Small intestine (tissue), 7 donors: ENCODE measurements around the gene BMP10. TPM values are rescaled to one million over a fixed set of nuclear protein-coding genes. Genes with fewer than 3 reads are reported as not detected.

Experiments
- DNase-seq, 2 donors: peaks; one replicate each; pipeline versions ENCODE4 v3.0.0 to v3.0.0-alpha.2; 2013
- FAIRE-seq: peaks from 2 replicates; lab custom pipeline; 2012; peaks lifted over from hg19 to GRCh38; lab: Jason Lieb, UNC
- H3K27ac ChIP-seq, 3 donors: one replicate each; pipeline ENCODE4 v1.5.1; 2013; ENCODE audit warnings: low read length in 2 of 3, mild to moderate bottlenecking in 2 of 3, control low read depth in 1 of 3, inconsistent platforms in 1 of 3, low read depth in 1 of 3, moderate library complexity in 1 of 3
- H3K27me3 ChIP-seq, 3 donors: one replicate each; pipeline ENCODE4 v1.6.1; 2013; ENCODE audit warnings: low read length in 3 of 3, inconsistent platforms in 1 of 3; ENCODE audit not compliant: control insufficient read depth in 3 of 3, insufficient read depth in 3 of 3
- H3K36me3 ChIP-seq, 3 donors: one replicate each; pipeline ENCODE4 v1.6.1; 2013; ENCODE audit warnings: low read length in 3 of 3, inconsistent platforms in 1 of 3, low read depth in 1 of 3, mild to moderate bottlenecking in 1 of 3, moderate library complexity in 1 of 3; ENCODE audit not compliant: control insufficient read depth in 3 of 3, insufficient read depth in 2 of 3
- H3K4me1 ChIP-seq, 3 donors: one replicate each; pipeline ENCODE4 v1.6.1; 2013; ENCODE audit warnings: low read length in 2 of 3, inconsistent platforms in 1 of 3, low read depth in 1 of 3, mild to moderate bottlenecking in 1 of 3, moderate library complexity in 1 of 3; ENCODE audit not compliant: control insufficient read depth in 3 of 3, insufficient read depth in 2 of 3
- H3K4me3 ChIP-seq, 3 donors: one replicate each; pipeline ENCODE4 v1.5.1; 2013; ENCODE audit warnings: low read length in 3 of 3, control low read depth in 1 of 3, inconsistent platforms in 1 of 3, low read depth in 1 of 3, mild to moderate bottlenecking in 1 of 3, moderate library complexity in 1 of 3
- H3K9me3 ChIP-seq, 2 donors: one replicate each; pipeline ENCODE4 v1.6.1; 2013; ENCODE audit warnings: low read depth in 1 of 2, low read length in 1 of 2; ENCODE audit not compliant: control insufficient read depth in 2 of 2, insufficient read depth in 1 of 2
- WGBS, 3 donors: extraction: QIAGEN DNeasy Blood & Tissue Kit; methylation state at CpG; one replicate each; pipeline ENCODE4 v1.1.7; 2013; 5-methylcytosine and 5-hydroxymethylcytosine counted together
- polyA plus RNA-seq, 4 donors: library from polyadenylated mRNA; stranded (reverse) in 3 of 4; unstranded in 1 of 4; fragments of 200-250 nt in 3 of 4; fragments of 120-200 nt in 1 of 4; gene quantifications; one replicate each; pipeline versions ENCODE4 v1.2.1 to v1.2.3, GENCODE V29; 2013
- donor health status: healthy with polysubstance abuse.
- donor health status: control.
- donor health status: control.
- donor health status: Bipolar disorder and iron deficiency.
- donor health status: healthy.

Gene BMP10
- polyA plus RNA-seq, 4 donors = not detected

GRCh38 chr2:68885074-68885810 is 14.0 kb upstream of the BMP10 start:
- Histone ChIP-seq H3K36me3 (no peaks in the 10 kb centered on the region), H3K4me3 (no peak overlapping the region), H3K27me3 (no peaks in the 10 kb centered on the region), H3K9me3 (no peaks in the 10 kb centered on the region), H3K4me1 (no peaks in the 10 kb centered on the region), H3K27ac (no peak overlapping the region)
- WGBS, 3 donors = 89 to 93% (median 93%) methylated on average over 10 of the region's 10 CpGs
- FAIRE-seq (no peak), DNase-seq (no peak)

GRCh38 chr2:68880213-68880612 is 9.0 kb upstream of the BMP10 start:
- Histone ChIP-seq H3K36me3 (no peaks in the 10 kb centered on the region), H3K4me3 (no peak overlapping the region), H3K27ac (no peak overlapping the region), H3K27me3 (no peaks in the 10 kb centered on the region), H3K9me3 (no peaks in the 10 kb centered on the region), H3K4me1 (no peaks in the 10 kb centered on the region)
- DNase-seq = no peak
- no peak for FAIRE-seq

DNA sequence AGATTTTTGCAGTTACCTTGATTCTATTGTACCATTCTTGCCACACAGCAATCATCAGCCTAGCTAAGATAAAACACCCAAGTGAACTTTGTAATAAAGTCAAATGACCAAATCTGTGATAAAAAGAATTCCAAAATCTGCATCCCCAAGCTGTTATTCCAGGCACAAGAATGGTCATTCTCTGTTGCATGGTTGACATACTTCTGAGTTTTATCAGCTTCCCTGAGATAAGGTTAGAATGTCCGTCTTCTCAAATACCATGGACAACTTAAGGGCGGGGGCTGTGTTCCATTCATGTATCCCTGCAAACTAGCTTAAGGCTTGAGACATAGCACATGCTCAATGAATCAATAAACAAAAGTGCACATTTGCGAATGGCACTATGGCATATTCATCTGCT is 8.1 kb upstream of the BMP10 start:
- Histone ChIP-seq H3K27me3 (peaks cover 0 to 1% (median 0%) of the 10 kb centered on the region in 3 donors), H3K9me3 (no peaks in the 10 kb centered on the region), H3K4me1 (no peaks in the 10 kb centered on the region), H3K27ac (no peak overlapping the region), H3K36me3 (no peaks in the 10 kb centered on the region), H3K4me3 (no peak overlapping the region)
- WGBS, 3 donors = 51 to 70% (median 65%) methylated on average over 3 of the region's 3 CpGs
- DNase-seq = no peak
- FAIRE-seq = no peak

DNA sequence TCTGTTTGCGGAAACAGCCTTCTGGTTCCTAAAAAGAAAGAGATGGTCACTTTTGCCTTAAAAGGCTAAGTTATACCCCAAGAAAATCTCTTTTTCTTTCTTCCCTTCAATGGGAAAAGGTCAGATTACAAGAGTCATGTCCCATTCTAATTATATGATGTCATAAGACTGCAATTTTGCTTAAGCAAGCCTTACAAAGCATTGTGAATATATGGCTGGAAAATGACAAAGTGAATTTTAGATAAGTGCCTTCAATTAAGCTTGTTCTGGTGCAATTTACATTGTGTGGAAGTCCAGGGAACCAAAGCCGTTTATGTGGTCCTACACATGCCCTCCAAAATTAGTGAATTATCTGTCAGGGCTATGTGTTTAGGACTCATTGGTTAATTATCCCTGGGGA is 7.6 kb upstream of the BMP10 start:
- H3K27ac ChIP-seq = no peak overlapping the region
- no peaks in the 10 kb centered on the region for H3K4me1 ChIP-seq
- FAIRE-seq (no peak), DNase-seq (no peak)
- no peak overlapping the region for H3K4me3 ChIP-seq
- 74 to 81% (median 79%) methylated on average over 2 of the region's 2 CpGs for WGBS, 3 donors
- no peaks in the 10 kb centered on the region for H3K36me3 ChIP-seq
- peaks cover 0 to 1% (median 0%) of the 10 kb centered on the region in 3 donors for H3K27me3 ChIP-seq
- H3K9me3 ChIP-seq = no peaks in the 10 kb centered on the region

DNA sequence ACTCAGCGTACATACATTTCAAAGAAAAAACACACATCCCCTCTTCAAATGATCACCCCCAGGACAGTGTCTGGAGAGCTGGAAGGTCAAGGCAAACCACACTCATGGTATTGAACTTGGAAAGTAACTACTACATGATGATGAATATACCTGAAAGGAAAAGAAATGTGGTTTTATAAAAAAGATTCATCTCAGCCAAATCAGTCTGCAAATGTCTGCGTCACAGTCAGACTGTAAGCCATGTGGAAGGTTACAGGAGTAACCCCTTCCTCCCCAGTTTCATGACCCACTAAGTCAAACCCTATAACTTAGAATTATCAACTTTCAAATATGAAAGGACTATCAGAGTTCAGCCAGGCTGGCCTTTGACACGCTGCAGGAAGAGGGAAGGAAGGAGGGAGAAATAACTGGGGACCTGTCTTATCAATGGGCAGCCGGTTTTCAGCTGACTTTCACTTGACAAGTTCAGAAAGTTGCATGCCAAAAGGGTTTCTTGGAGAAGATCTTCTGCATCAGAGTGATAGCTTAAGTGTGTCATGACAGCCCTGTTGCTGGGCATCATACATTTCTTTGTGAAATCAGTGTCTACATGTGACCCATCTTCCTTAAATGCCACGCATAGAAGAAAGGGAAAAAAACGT is 7.0 kb upstream of the BMP10 start:
- 60 to 67% (median 67%) methylated on average over 6 of the region's 6 CpGs for WGBS, 3 donors
- no peak for FAIRE-seq

GRCh38 chr2:68877079-68877772 is 6.0 kb upstream of the BMP10 start:
- Histone ChIP-seq H3K27ac (no peak overlapping the region), H3K36me3 (no peaks in the 10 kb centered on the region), H3K9me3 (no peaks in the 10 kb centered on the region), H3K27me3 (peaks cover 0 to 1% (median 0%) of the 10 kb centered on the region in 3 donors), H3K4me3 (no peak overlapping the region), H3K4me1 (no peaks in the 10 kb centered on the region)
- no peak for FAIRE-seq
- 44 to 71% (median 52%) methylated on average over 3 of the region's 3 CpGs for WGBS, 3 donors
- DNase-seq = no peak

More for the DNA sequence above, 7.0 kb upstream of the BMP10 start:
- H3K27me3 ChIP-seq = peaks cover 0 to 1% (median 0%) of the 10 kb centered on the region in 3 donors
- H3K4me1 ChIP-seq = no peaks in the 10 kb centered on the region
- no peaks in the 10 kb centered on the region for H3K9me3 ChIP-seq
- no peaks in the 10 kb centered on the region for H3K36me3 ChIP-seq
- no peak for DNase-seq
- H3K27ac ChIP-seq = no peak overlapping the region
- H3K4me3 ChIP-seq = no peak overlapping the region

- WGBS, 3 donors = 46 to 66% (median 66%) methylated on average over 2 of the region's 2 CpGs
- H3K4me1 ChIP-seq = no peaks in the 10 kb centered on the region
- no peak for FAIRE-seq
Observed at GRCh38 chr2:68870215-68870614, 982 bp downstream of the BMP10 start.

DNA sequence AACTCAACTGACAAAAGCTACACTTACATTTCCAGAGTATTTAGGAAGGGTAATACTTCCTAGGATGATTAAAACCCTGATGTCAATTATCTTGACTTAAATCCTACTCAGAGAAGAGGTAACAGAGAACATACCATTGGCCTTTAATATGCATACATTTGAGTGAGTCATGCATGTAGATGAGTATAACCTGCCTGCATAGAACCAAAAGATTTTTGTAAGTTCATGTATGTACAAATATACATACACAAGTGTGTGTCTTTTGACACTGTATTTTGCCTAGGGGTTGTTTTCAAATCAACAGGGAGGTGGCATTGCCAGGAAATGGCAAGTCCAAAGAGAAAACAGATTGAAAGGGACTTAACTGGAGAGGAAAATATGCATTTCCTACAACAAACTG is 6.1 kb downstream of the BMP10 start:
- Histone ChIP-seq H3K27ac (no peak overlapping the region), H3K27me3 (peaks cover 0 to 3% (median 0%) of the 10 kb centered on the region in 3 donors), H3K36me3 (no peaks in the 10 kb centered on the region), H3K9me3 (no peaks in the 10 kb centered on the region), H3K4me3 (no peak overlapping the region), H3K4me1 (no peaks in the 10 kb centered on the region)
- FAIRE-seq (no peak), DNase-seq (no peak)

More at GRCh38 chr2:68870215-68870614, 982 bp downstream of the BMP10 start:
- Histone ChIP-seq H3K9me3 (no peaks in the 10 kb centered on the region), H3K27me3 (peaks cover 0 to 1% (median 0%) of the 10 kb centered on the region in 3 donors), H3K36me3 (no peaks in the 10 kb centered on the region), H3K4me3 (no peak overlapping the region), H3K27ac (no peak overlapping the region)
- no peak for DNase-seq
